Iris pigment epithelial cell (primary cell): ENCODE results near the gene MX2.
"Not testable (repeated sequence)": the region's sequence is repeated elsewhere in the genome, so short reads cannot be mapped to it uniquely, and the experiment has no call there.

Experiments used
- DNase-seq: peaks from one replicate; pipeline ENCODE4 v3.0.0-alpha.2; 2011; ENCODE audit warnings: low read depth

Gene MX2

DNA sequence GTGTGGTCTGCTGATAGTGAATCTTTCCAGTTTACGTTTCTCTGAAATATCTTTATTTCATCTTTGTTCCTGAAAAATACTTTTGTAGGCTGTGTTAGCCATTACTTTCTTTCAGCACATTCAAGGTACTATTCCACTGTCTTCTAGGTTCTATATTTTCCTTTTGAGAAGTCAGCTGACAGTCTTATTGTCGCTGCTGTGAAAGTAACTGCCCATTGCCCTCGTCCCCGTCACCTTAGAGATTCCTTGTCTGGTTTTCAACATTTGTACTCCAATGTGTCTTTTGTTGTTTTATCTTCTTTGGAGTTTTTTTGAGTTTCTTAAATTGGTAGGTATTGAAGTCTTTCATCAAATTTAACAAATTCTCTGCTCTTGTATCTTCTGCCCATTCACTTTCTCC lies 19.8 kb upstream of the MX2 start:
- DNase-seq = no peak

DNA sequence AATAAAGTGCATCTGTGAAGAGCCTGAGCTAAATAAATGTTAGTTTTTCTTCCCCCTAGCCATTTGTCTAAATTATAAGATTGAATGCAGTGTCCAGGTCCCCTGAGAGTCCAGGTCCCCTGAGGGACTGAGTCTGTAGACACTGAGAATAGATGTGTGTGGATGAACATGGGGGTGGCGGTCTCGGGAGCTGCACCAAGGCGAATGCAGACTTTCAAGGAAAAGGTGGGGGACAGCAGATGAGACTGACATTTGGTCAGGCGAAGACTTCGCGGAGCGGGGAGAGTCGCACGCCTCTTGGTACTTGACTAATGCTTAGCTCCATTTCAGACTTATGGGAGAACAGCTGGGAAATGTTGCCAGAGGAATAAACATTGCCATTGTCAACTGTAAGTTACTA lies 17.7 kb upstream of the MX2 start:
- no peak for DNase-seq

DNA sequence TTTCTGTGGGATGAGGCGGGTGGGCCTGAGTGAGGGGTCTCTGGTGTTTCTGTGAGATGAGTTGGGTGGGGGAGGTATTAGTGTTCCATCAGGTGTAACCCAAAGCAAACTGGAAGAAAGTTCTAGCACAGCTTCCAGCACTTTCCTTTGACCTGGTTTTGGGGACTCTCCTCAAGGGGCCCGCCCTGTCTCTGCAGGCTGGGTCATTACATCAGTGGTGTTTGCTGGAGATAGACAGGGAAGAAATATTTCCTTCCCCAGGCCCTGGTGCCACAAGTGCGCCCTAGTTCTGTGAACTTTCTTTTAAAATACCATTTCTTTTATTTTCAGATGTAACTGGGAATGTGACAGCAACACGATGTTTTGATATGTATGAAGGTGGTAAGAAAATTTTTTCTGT lies 16.5 kb upstream of the MX2 start:
- DNase-seq = no peak

DNA sequence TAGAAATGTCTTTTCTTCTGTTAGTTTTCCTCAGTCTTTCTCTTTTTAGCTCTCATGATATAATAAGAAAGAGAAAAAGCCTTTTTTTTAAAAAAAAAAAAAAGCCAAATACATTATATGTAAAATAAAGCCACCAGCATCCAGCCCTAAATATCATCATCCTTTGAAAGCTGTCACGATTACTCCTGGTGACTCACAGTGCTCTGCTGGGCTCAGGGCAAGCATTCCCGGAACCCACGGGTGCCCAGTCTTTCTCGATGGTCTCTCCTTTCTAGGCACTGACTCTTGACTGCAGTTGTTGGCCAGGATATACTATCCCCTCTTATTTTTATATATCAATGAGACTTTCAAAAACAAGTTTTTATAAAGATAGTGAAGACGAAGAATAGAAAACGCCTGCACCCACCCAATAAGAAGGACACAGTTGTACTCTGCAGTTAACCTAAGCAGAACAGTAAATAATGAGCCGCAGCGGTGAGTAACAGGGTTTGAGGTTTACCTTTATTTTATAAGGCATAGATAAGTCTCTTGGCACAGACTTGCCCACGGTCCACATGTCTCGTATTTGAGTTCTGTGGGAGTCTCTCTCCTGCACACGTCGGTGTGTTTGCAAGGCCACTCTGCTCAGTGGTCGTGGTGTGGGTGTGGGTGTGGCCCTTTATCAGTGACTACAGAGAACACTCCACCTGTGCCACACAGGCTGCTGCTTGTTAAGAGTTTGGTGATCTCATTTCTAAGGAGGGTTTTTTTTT lies 15.7 kb upstream of the MX2 start:
- no peak for DNase-seq

DNA sequence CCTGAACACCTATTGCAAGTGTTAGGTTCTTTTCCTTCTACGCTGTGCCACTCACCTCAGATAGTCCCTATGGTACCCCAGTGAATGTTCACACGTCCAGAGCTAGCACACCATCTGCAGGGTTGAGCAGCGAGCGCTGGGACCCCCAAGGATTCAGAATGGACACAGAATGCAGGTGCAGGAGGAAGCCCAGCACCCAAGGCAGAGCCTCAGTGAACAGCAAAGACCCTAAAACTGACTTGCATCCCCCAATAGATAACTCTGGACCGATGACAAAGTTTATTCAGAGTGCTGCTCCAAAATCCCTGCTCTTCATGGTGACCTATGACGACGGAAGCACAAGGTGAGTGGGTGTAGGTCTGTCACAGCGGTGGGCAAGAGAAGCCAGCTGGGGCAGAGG lies 15.1 kb upstream of the MX2 start:
- no peak for DNase-seq

DNA sequence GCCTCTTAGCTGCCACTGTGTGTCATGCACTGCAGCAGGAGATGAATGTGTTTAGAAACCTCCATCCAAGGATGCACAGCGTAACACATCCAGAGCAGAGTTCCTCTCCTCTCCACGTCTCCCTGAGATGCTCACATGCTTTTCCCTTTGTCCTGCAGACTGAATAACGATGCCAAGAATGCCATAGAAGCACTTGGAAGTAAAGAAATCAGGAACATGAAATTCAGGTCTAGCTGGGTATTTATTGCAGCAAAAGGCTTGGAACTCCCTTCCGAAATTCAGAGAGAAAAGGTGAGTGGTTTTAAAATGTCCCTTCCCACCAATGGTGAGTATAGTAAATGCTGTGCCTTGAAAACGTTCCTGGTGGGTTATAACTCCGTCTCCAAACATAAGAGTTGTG lies 13.4 kb upstream of the MX2 start:
- DNase-seq = no peak

DNA sequence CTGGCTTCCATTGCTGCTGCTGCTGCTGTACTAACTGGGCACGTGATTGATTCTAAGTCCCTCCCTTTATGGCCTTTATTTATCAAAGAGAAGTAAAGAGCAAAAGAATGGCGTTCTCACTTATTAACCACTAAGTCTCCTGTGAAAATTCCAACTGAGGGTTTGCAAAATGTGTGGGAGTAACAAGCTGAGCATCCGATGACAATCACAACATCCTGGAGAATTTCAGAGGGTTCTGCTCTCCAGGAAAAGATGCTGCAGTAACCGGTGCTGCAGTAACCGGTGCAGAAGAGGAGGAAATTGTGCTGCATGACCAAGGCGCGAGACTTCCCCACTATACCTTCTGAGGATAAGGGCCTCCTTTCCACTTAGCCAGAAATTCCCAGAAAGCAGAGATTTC lies 12.7 kb upstream of the MX2 start:
- no peak for DNase-seq

DNA sequence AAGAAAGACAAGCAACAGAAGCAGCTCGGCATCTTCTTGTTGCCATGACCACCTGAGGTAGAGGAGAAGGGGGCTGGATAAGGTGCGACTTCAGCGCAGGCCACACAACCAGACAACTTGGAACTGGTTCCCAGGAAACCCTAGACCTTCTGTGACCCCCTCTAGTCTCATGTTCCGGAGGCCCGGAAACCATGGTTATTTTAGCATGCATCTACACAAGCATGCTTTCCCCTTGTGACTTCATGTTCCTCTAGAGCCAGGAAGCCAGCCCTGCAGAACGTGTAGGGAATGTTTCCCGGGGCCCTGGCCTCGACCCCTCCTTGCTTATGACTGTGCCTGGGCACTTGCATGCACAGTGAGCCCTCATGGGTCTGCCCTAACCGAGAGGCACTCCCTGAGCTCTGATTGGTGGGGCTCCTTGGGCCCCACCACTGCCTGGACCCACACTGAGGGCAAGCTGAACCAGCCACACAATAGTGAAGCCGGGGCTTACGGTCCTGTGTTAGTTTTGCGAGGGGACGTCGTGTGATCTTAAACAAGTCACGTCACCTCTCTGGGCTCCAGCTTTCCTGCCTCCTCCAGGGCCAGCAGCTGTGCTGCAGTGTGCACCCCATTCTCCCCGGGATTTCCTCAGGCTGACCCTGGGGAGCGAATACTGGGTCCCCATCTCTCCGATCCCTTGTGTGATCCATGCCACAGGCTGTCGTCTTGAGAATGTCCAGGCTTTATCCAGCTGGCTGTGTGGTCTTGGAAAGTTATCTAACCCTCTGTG lies 12.0 kb upstream of the MX2 start:
- DNase-seq = no peak

DNA sequence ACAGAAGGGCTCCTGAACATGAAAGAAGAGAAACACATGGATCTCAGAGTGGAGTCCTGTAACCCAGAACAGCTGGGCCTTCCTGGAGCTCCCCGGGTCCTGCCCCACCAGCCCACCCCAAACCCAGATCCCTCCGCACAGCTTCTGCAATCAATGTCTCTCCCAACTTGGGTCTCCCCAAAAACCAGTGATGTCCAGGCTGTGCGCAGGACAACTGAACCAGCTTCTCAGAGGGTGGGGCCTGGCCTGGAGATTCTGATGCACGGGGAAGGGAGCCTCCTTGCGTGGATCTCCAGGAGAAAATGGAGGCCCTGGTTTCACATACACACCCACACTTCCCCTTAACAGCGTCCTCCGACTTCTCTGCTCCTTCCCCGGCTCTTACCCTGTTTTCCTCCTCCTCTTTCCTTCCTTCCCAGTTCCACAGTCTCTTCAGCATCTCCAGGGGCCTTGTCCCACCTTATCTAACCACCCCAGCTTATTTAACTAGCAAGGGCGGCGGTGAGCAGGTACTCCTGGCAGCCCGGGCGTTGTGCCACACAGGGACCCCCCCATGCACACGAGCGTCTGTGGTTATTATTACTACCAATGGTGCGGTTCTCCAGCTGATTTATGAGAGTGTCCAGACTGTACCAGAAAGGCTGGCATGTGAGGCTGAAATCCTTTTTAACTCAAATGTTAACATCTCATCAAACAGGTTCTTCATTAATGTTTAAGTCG lies 11.2 kb upstream of the MX2 start:
- no peak for DNase-seq

DNA sequence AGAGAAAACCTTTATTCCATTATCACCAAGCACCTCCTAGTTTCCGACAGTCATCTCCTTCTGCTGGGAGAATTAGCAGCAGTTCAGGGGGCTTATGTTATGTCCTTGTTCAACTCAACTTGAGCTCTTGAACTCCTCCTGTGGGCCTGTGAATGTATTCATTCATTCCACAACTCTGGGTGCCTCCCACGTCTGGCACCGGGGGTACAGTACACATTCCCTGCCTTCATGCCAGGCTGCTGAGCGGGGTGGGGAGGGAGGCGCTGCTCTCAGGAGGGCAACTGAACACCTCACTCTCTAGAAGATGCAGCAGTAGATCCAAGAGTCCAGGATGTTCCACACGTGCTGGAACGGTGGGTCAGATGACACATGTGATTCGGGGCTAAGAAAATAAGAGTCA lies 4.3 kb upstream of the MX2 start:
- DNase-seq = no peak

DNA sequence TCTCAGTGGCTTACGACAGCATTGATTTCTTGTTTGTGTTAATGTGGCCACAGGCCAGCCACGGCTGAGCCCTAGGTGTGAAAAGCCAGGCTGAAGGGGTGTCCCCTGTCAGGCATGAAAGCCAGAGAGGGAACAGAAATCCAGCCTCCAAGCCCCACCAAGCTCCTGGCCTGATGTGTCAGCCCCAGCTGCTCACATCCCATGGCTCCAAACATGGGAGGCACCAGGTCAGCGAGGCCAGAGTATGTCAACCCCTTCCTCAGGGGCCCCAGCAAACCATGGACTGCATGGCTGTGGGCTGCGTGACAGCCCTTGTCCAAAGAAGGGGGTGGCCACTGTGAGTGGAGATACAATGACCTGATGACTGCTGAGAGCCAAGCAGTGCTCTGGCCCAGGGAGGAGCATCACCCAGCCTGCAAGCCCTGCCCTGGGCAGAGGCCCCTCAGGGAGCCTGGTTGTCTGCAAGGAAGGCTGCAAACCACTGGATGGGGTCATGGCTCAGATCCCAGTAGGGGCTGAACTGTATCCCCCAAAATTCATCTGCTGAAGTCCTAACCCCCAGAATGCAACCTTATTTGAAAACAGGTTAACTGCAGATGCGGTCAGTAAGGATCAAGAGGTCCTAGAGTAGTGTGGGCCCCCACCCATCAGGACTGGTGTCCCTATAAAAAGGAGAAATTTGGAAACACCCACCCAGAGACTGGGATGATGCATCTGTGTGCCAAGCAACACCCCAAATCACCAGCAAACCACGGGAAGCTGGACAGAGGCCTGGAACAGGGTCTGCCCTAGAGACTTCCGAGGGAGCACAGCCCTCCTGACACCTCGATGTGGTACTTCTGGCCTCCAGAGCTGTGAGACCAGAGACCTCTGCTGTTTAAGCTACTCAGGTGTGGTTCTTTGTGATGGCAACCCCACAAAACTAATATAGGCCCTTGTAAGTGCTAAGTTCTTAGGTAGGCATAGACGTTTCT lies 3.3 kb upstream of the MX2 start:
- DNase-seq = no peak

DNA sequence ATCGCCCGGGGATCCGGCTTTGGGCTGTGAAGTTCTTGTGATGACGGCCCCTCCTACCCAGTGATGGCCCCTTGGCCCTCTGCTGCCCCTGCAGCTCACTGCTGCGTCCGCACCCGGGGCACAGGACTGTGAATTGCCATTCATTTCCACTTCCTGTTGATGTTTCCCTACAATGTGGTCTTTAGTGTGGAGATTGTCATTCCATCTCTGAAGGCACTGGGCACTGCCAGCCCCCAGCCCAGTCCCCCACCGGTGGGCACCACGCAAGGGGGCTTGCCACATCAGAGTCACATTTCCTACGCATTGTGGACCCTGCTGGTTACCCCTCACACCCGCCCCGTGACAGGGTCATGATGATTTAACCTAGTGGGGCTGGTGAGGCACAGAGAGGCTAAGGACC lies 2.5 kb upstream of the MX2 start:
- DNase-seq = no peak

DNA sequence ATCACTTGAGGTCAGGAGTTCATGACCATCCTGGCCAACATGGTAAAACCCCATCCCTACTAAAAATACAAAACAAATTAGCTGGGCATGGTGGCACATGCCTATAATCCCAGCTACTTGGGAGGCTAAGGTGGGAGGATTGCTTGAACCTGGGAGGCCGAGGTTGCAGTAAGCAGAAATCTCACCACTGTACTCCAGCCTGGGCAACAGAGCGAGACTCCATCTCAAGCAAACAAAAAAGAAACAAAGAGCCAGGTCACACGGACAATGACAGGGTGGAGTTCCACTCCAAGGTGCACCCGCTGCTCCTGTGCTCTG lies 2.1 kb upstream of the MX2 start:
- not testable (repeated sequence) for DNase-seq

DNA sequence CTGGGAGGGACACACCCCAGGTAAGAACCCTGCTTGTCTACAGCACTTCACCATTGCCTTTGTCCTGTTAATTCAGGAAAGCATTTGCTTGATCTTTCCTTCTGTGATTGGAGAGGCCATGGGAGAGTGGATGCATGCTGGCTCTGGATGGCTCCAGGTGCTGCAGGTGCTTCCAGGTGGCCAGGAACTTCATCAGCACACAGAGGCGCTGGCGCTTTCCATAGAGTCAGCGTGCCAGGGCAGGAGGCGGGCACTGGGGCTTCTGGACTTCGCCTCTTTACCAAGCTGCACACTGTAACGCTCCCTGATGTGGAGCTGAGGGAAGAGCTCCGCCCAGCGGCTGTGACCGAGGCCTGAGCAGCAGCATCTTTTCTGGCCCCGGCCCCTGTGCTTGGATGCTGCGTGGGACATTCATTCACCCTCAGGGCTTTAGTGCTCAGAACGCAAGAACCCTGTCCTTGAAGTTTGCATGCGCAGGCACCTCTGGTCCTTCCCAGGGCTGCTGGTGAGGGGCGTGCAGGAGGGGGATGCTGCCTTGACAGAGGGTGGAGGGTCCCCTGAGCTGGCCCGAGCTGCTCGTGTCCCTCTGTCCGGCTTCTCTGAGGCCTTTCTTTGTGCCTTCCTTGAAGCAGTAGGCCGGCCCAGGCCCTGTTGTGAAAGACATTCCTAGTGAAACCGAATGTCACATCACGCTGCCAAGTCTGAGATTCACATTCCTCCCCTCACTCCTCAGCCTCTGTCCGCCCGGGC lies 1.6 kb upstream of the MX2 start:
- peak; percentile 12 for DNase-seq

DNA sequence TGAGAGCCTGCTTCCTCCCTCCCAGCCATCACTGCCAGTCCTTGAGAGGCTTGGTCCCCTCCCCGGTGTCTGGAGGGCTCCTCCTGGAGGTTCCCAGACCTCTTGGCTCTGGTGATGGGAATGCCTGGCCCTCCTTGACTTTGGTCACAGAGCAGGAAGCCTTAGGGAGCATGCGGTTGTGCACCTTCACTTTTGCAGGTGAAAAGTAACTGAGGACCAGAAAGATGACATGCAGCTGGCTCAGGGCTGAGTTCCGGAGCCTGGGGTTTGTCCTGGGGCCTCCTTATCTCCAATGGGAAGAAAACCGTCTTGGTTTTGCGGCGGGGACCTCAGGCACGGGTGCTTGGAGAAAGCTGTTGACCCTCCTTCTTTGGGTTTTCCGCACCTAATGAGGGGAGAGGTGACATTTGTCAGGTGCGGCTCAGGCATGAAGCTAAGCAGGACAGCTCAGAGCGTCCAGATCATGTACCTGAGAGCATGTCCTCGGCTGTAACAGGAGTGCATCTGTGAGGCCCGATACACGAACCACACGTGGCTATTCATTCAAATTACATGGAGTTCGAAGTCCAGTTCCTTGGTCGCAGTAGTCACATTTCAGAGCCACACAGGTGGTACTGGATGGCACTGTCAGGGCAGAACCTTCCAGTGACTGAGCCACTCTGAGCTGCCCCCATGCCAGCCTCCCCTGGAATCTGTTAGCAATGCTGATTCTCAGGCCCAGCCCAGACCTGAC lies 608 bp upstream of the MX2 start:
- no peak for DNase-seq

DNA sequence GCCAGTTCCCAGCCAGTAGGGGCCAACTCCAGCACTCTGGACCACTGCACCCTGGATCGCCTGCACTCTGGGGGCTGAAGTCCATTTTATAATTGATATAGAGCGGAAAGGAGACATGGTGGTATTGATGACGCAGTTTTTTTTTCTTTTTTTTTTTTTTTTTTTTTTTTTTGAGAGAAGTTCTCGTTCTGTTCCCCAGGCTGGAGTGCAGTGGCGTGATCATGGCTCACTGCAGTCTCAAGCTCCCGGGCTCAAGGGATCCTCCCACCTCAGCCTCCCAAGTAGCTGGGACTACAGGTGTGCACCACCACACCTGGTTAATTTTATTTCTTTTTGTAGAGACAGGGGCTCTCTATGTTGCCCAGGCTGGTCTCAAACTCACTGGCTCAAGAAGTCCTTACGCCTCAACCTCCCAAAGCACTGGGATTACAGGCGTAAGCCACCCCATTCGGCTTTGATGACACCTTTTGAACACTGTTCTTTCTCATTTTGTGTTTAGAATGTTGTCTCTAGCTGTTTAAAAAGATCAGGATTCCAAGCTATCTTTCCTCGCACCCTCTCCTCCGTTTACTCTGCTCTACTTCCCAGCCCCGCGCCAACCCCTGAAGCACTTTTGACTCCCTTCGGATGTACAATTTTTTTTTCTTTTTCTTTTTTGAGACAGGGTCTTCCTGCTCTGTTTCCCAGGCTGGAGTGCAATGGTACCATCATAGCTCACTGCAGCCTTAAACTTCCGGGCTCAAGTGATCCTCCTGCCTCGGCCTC lies 960 bp downstream of the MX2 start:
- no peak for DNase-seq

DNA sequence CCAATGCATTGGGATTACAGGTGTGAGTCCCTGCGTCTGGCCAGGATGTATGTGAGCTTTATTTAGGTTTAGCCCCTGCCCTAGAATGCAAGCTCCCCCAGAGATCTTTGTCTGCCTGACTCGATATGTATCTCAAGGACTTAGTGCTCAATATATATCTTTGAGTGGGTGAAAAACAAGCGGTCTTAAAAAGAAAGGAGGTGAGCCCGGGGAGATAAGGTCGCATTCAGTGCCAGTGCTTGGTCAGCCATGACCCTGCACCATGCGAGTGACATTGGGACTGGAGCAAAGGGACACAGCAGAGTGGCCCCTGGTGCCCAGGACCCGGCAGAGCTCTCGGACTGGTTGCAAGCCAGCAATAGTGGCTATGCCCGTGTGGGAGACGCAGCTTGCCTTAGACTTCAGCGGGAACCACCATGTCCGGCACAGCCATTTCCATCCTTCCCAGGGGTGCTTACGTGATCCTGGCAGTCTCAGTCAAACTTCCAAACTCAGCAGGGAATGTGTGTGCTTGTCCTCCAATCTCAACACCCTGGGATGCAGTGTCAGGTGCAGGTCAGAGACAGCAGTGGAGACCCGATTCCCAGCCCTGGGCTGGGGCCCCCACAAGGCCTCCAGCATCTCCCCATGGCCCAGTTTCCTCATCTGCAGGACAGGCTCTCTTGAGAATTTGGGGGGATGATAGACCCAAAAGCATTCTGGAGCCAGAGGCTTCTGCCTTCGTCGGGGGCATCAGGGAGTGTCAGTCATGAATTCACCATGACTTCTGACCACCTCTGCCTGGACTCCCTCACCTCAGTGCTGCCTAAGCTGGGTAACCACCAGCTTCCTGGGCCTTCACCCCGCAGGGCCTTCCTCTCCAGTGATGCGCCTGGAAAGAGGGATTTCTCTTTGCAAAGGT lies 1.8 kb downstream of the MX2 start:
- DNase-seq = no peak

DNA sequence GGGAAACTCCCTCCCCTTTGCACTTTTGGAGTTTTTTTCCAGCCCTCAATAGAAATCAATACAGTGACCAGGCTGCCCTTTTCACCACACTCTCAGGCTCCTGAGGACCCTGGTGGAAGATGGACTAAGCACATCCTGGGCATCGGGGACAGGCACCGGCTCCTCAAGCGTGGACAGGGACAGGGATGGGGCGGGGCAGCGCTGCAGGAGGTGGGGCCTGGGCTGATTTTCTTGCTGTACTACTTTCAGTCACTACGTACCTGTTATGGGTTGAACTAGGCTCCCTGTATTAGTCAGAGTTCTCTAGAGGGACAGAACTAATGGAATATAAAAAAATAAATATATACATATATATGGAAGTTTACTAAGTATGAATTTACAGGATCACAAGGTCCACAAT lies 2.5 kb downstream of the MX2 start:
- no peak for DNase-seq
